ENCODE measurements around the gene LCOR.
A peak's percentile ranks its signal among the peaks of the same experiment; 100 is the strongest.
"Not testable (repeated sequence)": the region's sequence is repeated elsewhere in the genome, so short reads cannot be mapped to it uniquely, and the experiment has no call there.

LCOR gene

GRCh38 chr10:96831867-96832720, at the start of gene LCOR:
TSS of gene LCOR (plus strand) at chr10:96832298. CDS start at chr10:96949058, 116,760 bp downstream.
- peak; percentile 81 for DNase-seq (ENCODE audit: low spot score)

GRCh38 chr10:96784253-96784652, 47.8 kb upstream of the LCOR start:
- DNase-seq (ENCODE audit: low spot score), result no peak

GRCh38 chr10:96789571-96790108, 42.5 kb upstream of the LCOR start:
- no peak for DNase-seq (ENCODE audit: low spot score)

GRCh38 chr10:96791902-96792301, 40.2 kb upstream of the LCOR start:
- no peak for DNase-seq (ENCODE audit: low spot score)

- DNase-seq (ENCODE audit: low spot score), result no peak
These were observed 37.0 kb upstream of the LCOR start for GRCh38 chr10:96794836-96795733.

GRCh38 chr10:96797485-96797884, 34.6 kb upstream of the LCOR start:
- no peak for DNase-seq (ENCODE audit: low spot score)

- DNase-seq (ENCODE audit: low spot score), result no peak
These were observed 28.8 kb upstream of the LCOR start for GRCh38 chr10:96803288-96803664.

GRCh38 chr10:96814264-96814663, 17.8 kb upstream of the LCOR start:
- DNase-seq (ENCODE audit: low spot score), result peak; percentile 65

- DNase-seq (ENCODE audit: low spot score), result not testable (repeated sequence)
These were observed 13.1 kb upstream of the LCOR start for GRCh38 chr10:96818971-96819370.

GRCh38 chr10:96820765-96821164, 11.3 kb upstream of the LCOR start:
- no peak for DNase-seq (ENCODE audit: low spot score)

GRCh38 chr10:96826438-96826837, 5.7 kb upstream of the LCOR start:
- DNase-seq (ENCODE audit: low spot score), result no peak

- DNase-seq (ENCODE audit: low spot score), result no peak
These were observed 3.5 kb upstream of the LCOR start for GRCh38 chr10:96828609-96829008.

GRCh38 chr10:96829029-96829773, 2.9 kb upstream of the LCOR start:
- no peak for DNase-seq (ENCODE audit: low spot score)

- DNase-seq (ENCODE audit: low spot score), result peak; percentile 69
These were observed 1.4 kb upstream of the LCOR start for GRCh38 chr10:96830511-96831199.

- DNase-seq (ENCODE audit: low spot score), result no peak
These were observed 765 bp upstream of the LCOR start for GRCh38 chr10:96831200-96831866.

- peak; percentile 79 for DNase-seq (ENCODE audit: low spot score)
These were observed 672 bp downstream of the LCOR start for GRCh38 chr10:96832721-96833219.

GRCh38 chr10:96833220-96834001, 1.3 kb downstream of the LCOR start:
- peak; percentile 41 for DNase-seq (ENCODE audit: low spot score)

GRCh38 chr10:96834120-96834519, 2.0 kb downstream of the LCOR start:
- no peak for DNase-seq (ENCODE audit: low spot score)

GRCh38 chr10:96835899-96836298, 3.8 kb downstream of the LCOR start:
- DNase-seq (ENCODE audit: low spot score), result no peak

GRCh38 chr10:96838529-96838928, 6.4 kb downstream of the LCOR start:
- DNase-seq (ENCODE audit: low spot score), result no peak
